RWPE1 (cell line): Measurements from ENCODE around the gene CHORDC1.
"Not testable (repeated sequence)": the region's sequence is repeated elsewhere in the genome, so short reads cannot be mapped to it uniquely, and the experiment has no call there.

Experiments used
- CTCF ChIA-PET: fragments of 350-600 bp; sonication (Branson Sonifier 250); formaldehyde crosslinking; extraction: SDS; loops from one replicate; lab custom pipeline; 2021; lab: Yijun Ruan, JAX
- POLR2A ChIA-PET: fragments of 400-600 bp; formaldehyde crosslinking; extraction: SDS; loops from one replicate; lab custom pipeline; 2020; ENCODE audit warnings: antibody characterized with exemption; ENCODE audit not compliant: low non-redundant PET; lab: Yijun Ruan, JAX
- DNase-seq: peaks from one replicate; pipeline ENCODE4 v3.0.0; 2012; ENCODE audit warnings: low spot score
- H3K27ac ChIP-seq: fragments of 450-650 bp; 2 replicates; pipeline ENCODE4 v1.5.1; 2017
- CTCF ChIP-seq: fragments of 450-650 bp; conservative IDR thresholded peaks from 2 replicates; pipeline ENCODE4 v1.5.1; 2017; ENCODE audit warnings: low read depth, mild to moderate bottlenecking

The CHORDC1 gene

GRCh38 chr11:90220391-90220790 lies 2.5 kb downstream of the CHORDC1 start:
- POLR2A ChIA-PET: no interaction called here
- CTCF ChIA-PET: interaction anchor here (0.5 kb wide), 1 partner anchor 19 kb away, joined by 3 read pairs; no protein-coding TSS in a partner anchor
- DNase-seq: peak; percentile 50
- H3K27ac ChIP-seq: no peak overlapping the region
- TF ChIP-seq CTCF: no peak

- no peak for TF ChIP-seq CTCF
- no peak for DNase-seq
- POLR2A ChIA-PET: no interaction called here
- CTCF ChIA-PET: interaction anchor here (0.6 to 1.8 kb wide), 2 partner anchors 15 to 1764 kb away, joined by 3 to 5 read pairs; no protein-coding TSS in a partner anchor
- H3K27ac ChIP-seq: peak overlapping the region; percentile 49
Measured at GRCh38 chr11:90219438-90219837, 3.4 kb downstream of the CHORDC1 start.

- TF ChIP-seq CTCF: no peak
- DNase-seq: no peak
- POLR2A ChIA-PET: no interaction called here
- CTCF ChIA-PET: interaction anchor here (1.8 kb wide), 1 partner anchor 14 kb away, joined by 5 read pairs; no protein-coding TSS in a partner anchor
- peak overlapping the region; percentile 49 for H3K27ac ChIP-seq
Measured at GRCh38 chr11:90218606-90219005, 4.2 kb downstream of the CHORDC1 start.

GRCh38 chr11:90216611-90217010 lies 6.2 kb downstream of the CHORDC1 start:
- H3K27ac ChIP-seq: no peak overlapping the region
- no peak for TF ChIP-seq CTCF
- CTCF ChIA-PET: no interaction called here
- no peak for DNase-seq
- POLR2A ChIA-PET: no interaction called here

- no peak for DNase-seq
- ChIA-PET POLR2A (no interaction called here), CTCF (interaction anchor here (1.3 kb wide), 1 partner anchor 8 kb away, joined by 5 read pairs; no protein-coding TSS in a partner anchor)
- no peak overlapping the region for H3K27ac ChIP-seq
- TF ChIP-seq CTCF: no peak
Measured at GRCh38 chr11:90213322-90213721, 9.5 kb downstream of the CHORDC1 start.

GRCh38 chr11:90208857-90209256 lies 14.0 kb downstream of the CHORDC1 start:
- DNase-seq: no peak
- no peak for TF ChIP-seq CTCF
- ChIA-PET POLR2A (no interaction called here), CTCF (interaction anchor here (0.7 kb wide), 1 partner anchor 989 kb away, joined by 3 read pairs; no protein-coding TSS in a partner anchor)
- H3K27ac ChIP-seq: no peak overlapping the region

GRCh38 chr11:90207992-90208391 lies 14.9 kb downstream of the CHORDC1 start:
- H3K27ac ChIP-seq, DNase-seq, POLR2A ChIA-PET: not testable (repeated sequence)
- CTCF ChIA-PET: interaction anchor here (0.6 to 0.7 kb wide), 2 partner anchors 9 to 990 kb away, joined by 3 to 5 read pairs; no protein-coding TSS in a partner anchor
